AG04449 (cell line): ENCODE data around the gene PROK2.

ENCODE experiments used
- CTCF ChIA-PET: fragments of 350-600 bp; formaldehyde crosslinking; extraction: SDS; loops from one replicate; lab custom pipeline; 2021; ENCODE audit warnings: antibody characterized with exemption; lab: Yijun Ruan, JAX
- POLR2A ChIA-PET: fragments of 400-600, 350-600 bp; formaldehyde crosslinking; extraction: SDS; loops from one replicate; lab custom pipeline; 2020; ENCODE audit warnings: antibody characterized with exemption, inconsistent platforms; lab: Yijun Ruan, JAX
- DNase-seq: peaks from one replicate; pipeline ENCODE4 v3.0.0-alpha.2; 2010; ENCODE audit warnings: low read depth, low spot score
- H3K4me3 ChIP-seq: 2 replicates; pipeline ENCODE4 v1.5.1; 2011; ENCODE audit warnings: low read depth, mild to moderate bottlenecking, control low read depth, low read length
- CTCF ChIP-seq: IDR thresholded peaks from one replicate; pipeline ENCODE4 v1.5.1; 2011; ENCODE audit warnings: mild to moderate bottlenecking, moderate library complexity, low read length, control low read depth, inconsistent platforms; ENCODE audit not compliant: insufficient read depth; ENCODE audit errors: missing control alignments

PROK2 gene

GRCh38 chr3:71784914-71785531 is at the start of gene PROK2:
PROK2 (minus strand) TSS chr3:71785148; CDS start chr3:71785052, 96 bp downstream.
- DNase-seq: no peak
- no peak within 1 kb of the TSS for H3K4me3 ChIP-seq

GRCh38 chr3:71831599-71831998 is 46.7 kb upstream of the PROK2 start:
- ChIA-PET POLR2A (no interaction called here), CTCF (interaction anchor here (1.0 kb wide), 1 partner anchor 43 kb away, joined by 4 read pairs; no protein-coding TSS in a partner anchor)
- H3K4me3 ChIP-seq: no peak overlapping the region
- DNase-seq: no peak
- TF ChIP-seq CTCF: no peak

More at GRCh38 chr3:71784914-71785531, at the start of gene PROK2:
- CTCF ChIA-PET: no interaction called here
- no peak for TF ChIP-seq CTCF
- POLR2A ChIA-PET: no interaction called here

GRCh38 chr3:71825551-71826283 is 40.8 kb upstream of the PROK2 start:
- H3K4me3 ChIP-seq: no peak overlapping the region
- ChIA-PET CTCF (interaction anchor here (0.6 kb wide), 1 partner anchor 996 kb away, joined by 3 read pairs; no protein-coding TSS in a partner anchor), POLR2A (no interaction called here)
- DNase-seq: no peak
- TF ChIP-seq CTCF: no peak

GRCh38 chr3:71821116-71821515 is 36.2 kb upstream of the PROK2 start:
- no peak for DNase-seq
- TF ChIP-seq CTCF: no peak
- POLR2A ChIA-PET: no interaction called here

GRCh38 chr3:71817262-71817661 is 32.3 kb upstream of the PROK2 start:
- ChIA-PET POLR2A (no interaction called here), CTCF (no interaction called here)
- no peak for TF ChIP-seq CTCF
- no peak for DNase-seq
- H3K4me3 ChIP-seq: no peak overlapping the region

More at GRCh38 chr3:71821116-71821515, 36.2 kb upstream of the PROK2 start:
- no peak overlapping the region for H3K4me3 ChIP-seq
- CTCF ChIA-PET: no interaction called here

- POLR2A ChIA-PET: no interaction called here
- no peak for TF ChIP-seq CTCF
- DNase-seq: no peak
- H3K4me3 ChIP-seq: no peak overlapping the region
- CTCF ChIA-PET: no interaction called here
Measured at GRCh38 chr3:71816767-71817156, 31.8 kb upstream of the PROK2 start.
